ENCODE results near the gene FARP1. TPM values are rescaled to one million over a fixed set of nuclear protein-coding genes. Genes with fewer than 3 reads are reported as not detected.

Gene FARP1
- total and polyA plus RNA-seq, 10 of the 15 experiments (the other 5 are each of a cell fraction or from before 2014, with no cell fraction given), result 0.17 to 6.9 (median 0.68) TPM

GRCh38 chr13:98169331-98169730 lies 26.4 kb downstream of the FARP1 start:
- FAIRE-seq (no peak), ATAC-seq (no peak), DNase-seq (ENCODE audit: low read depth, low spot score) (no peak)
- Histone ChIP-seq H3K79me2 (ENCODE audit: control insufficient read depth, insufficient read depth, low read length) (no peaks in the 10 kb centered on the region), H3K27me3 (replicated peaks in 1 of 2; ENCODE audit: control insufficient read depth in 2 of 2, insufficient read depth in 2 of 2, low read length in 1 of 2) (no peaks in the 10 kb centered on the region), H3K9ac (ENCODE audit: control insufficient read depth, insufficient read depth, low read length) (no peak overlapping the region), H3K36me3 (ENCODE audit: control insufficient read depth in 2 of 2, insufficient read depth in 2 of 2, low read length in 1 of 2) (no peaks in the 10 kb centered on the region), H3K4me2 (ENCODE audit: control insufficient read depth, insufficient read depth) (no peak overlapping the region), H3K4me1 (ENCODE audit: control insufficient read depth, insufficient read depth, low read length) (no peaks in the 10 kb centered on the region), H3K9me3 (replicated peaks; ENCODE audit: control insufficient read depth, insufficient read depth, low read length) (no peaks in the 10 kb centered on the region), H3K27ac (ENCODE audit: control insufficient read depth, insufficient read depth) (no peak overlapping the region), H3K4me3 (no peak overlapping the region), H4K20me1 (ENCODE audit: control insufficient read depth, insufficient read depth) (no peaks in the 10 kb centered on the region), H2AFZ (ENCODE audit: control insufficient read depth, low read depth, low read length) (no peak overlapping the region)
- in situ Hi-C loops (cut with MboI) (no loop called here), intact Hi-C loops (cut with micrococcal nuclease; ENCODE audit: unreplicated experiment) (no loop called here)
- SMC1A ChIA-PET (ENCODE audit: uncharacterized antibody, unreplicated experiment), result interaction anchor here (1.4 to 1.7 kb wide), 2 partner anchors 11 to 66 kb away, joined by 3 to 5 read pairs; no protein-coding TSS in a partner anchor
- POLR2A ChIA-PET, result no interaction called here
- CTCF ChIA-PET, result interaction anchor here (0.6 to 1.3 kb wide), 3 partner anchors 13 to 313 kb away, joined by 3 to 4 read pairs (median 3); no protein-coding TSS in a partner anchor
- TF ChIP-seq TCF12 (IDR thresholded peaks at IDR 0.05; ENCODE audit: low read depth, low read length) (no peak), YBX1 (IDR thresholded peaks at IDR 0.05) (no peak), ZBTB11 (CRISPR knock-in tag; IDR thresholded peaks at IDR 0.05) (no peak), JUND (IDR thresholded peaks at IDR 0.05; ENCODE audit: low read depth, low read length) (no peak), DPF2 (IDR thresholded peaks at IDR 0.05) (no peak), HSF1 (IDR thresholded peaks at IDR 0.05; ENCODE audit: low read depth, low read length) (no peak), NFXL1 (IDR thresholded peaks at IDR 0.05; ENCODE audit: borderline replicate concordance) (no peak)
- 19% methylated on average over 3 of the region's 3 CpGs for WGBS (ENCODE audit: insufficient coverage, insufficient replicate concordance, low lambda C conversion rate, missing lambda C conversion rate)
- RAD21 ChIA-PET (ENCODE audit: unreplicated experiment), result interaction anchor here (1.6 to 2.5 kb wide), 2 partner anchors 18 to 47 kb away, joined by 3 to 5 read pairs; no protein-coding TSS in a partner anchor
- no TSS peak for BruUV-seq (replicated peaks)
